Suprapubic skin (tissue), 4 donors: ENCODE results near the gene ZMYM3. TPM values are rescaled to one million over a fixed set of nuclear protein-coding genes. Genes with fewer than 3 reads are reported as not detected.

Experiments
- DNase-seq, 2 donors: peaks; one replicate each; pipeline ENCODE4 v3.0.0-alpha.2; 2019; ENCODE audit warnings: low spot score in 2 of 2
- H3K27ac ChIP-seq: fragments of 200-600 bp; sonication (generic); one replicate; pipeline ENCODE4 v1.5.1; 2019
- H3K27me3 ChIP-seq: fragments of 200-600 bp; sonication (generic); one replicate; pipeline ENCODE4 v1.5.1; 2019
- H3K36me3 ChIP-seq: fragments of 200-600 bp; sonication (generic); one replicate; pipeline ENCODE4 v1.5.1; 2019
- H3K4me1 ChIP-seq: fragments of 200-600 bp; sonication (generic); one replicate; pipeline ENCODE4 v1.5.1; 2019
- H3K4me3 ChIP-seq: fragments of 200-600 bp; sonication (generic); one replicate; pipeline ENCODE4 v1.5.1; 2019; ENCODE audit warnings: mild to moderate bottlenecking
- H3K9me3 ChIP-seq: fragments of 200-600 bp; sonication (generic); one replicate; pipeline ENCODE4 v1.5.1; 2019
- CTCF ChIP-seq, 2 donors: fragments of 200-600 bp in 1 of 2; fragments of 450-650 bp in 1 of 2; sonication (generic) in 1 of 2; IDR thresholded peaks; one replicate each; pipeline ENCODE4 v1.5.1; 2016 to 2019; ENCODE audit warnings: antibody characterized with exemption in 2 of 2, mild to moderate bottlenecking in 1 of 2, moderate library complexity in 1 of 2
- EP300 ChIP-seq: sonication (generic); formaldehyde crosslinking; IDR thresholded peaks from one replicate; pipeline ENCODE4 v1.6.1; 2017; ENCODE audit warnings: antibody characterized with exemption
- POLR2A ChIP-seq, 2 donors: fragments of 450-650 bp; IDR thresholded peaks; one replicate each; pipeline ENCODE4 v1.6.1; 2017; ENCODE audit warnings: antibody characterized with exemption in 2 of 2, mild to moderate bottlenecking in 2 of 2, moderate library complexity in 2 of 2
- POLR2AphosphoS5 ChIP-seq, 3 donors: sonication (generic); formaldehyde crosslinking; IDR thresholded peaks; one replicate each; pipeline ENCODE4 v1.6.1; 2017; ENCODE audit warnings: antibody characterized with exemption in 3 of 3
- WGBS: methylation state at CpG from one replicate; pipeline ENCODE4 v1.1.5; 2018; 5-methylcytosine and 5-hydroxymethylcytosine counted together
- total RNA-seq, 4 donors: library from RNA; depleted of rRNA; stranded (reverse); fragments of >200 nt; gene quantifications; one replicate each; pipeline ENCODE4 v1.1.0, GENCODE V29; 2016

The ZMYM3 gene
- total RNA-seq, 4 donors from 2014 or later = 10.0 to 42.6 (median 18.5) TPM

- Histone ChIP-seq H3K27ac (no peak overlapping the region), H3K4me1 (no peaks in the 10 kb centered on the region), H3K27me3 (no peaks in the 10 kb centered on the region), H3K9me3 (no peaks in the 10 kb centered on the region), H3K36me3 (peaks cover 71% of the 10 kb centered on the region), H3K4me3 (no peak overlapping the region)
- WGBS = 65% methylated on average over 3 of the region's 3 CpGs
- DNase-seq = no peak
- no peak for TF ChIP-seq POLR2A (IDR thresholded peaks at IDR 0.05)
- TF ChIP-seq EP300 = no peak
- no peak for TF ChIP-seq CTCF (IDR thresholded peaks at IDR 0.05)
Observed at GRCh38 chrX:71298119-71298518, 44.2 kb upstream of the ZMYM3 start.

GRCh38 chrX:71296806-71297205, 42.9 kb upstream of the ZMYM3 start:
- Histone ChIP-seq H3K4me3 (no peak overlapping the region), H3K27ac (no peak overlapping the region), H3K27me3 (no peaks in the 10 kb centered on the region), H3K9me3 (no peaks in the 10 kb centered on the region), H3K4me1 (no peaks in the 10 kb centered on the region), H3K36me3 (peaks cover 84% of the 10 kb centered on the region)
- TF ChIP-seq POLR2AphosphoS5 (IDR thresholded peaks at IDR 0.05) = no peak
- no peak for TF ChIP-seq CTCF (IDR thresholded peaks at IDR 0.05)
- TF ChIP-seq EP300 = no peak
- TF ChIP-seq POLR2A (IDR thresholded peaks at IDR 0.05) = no peak
- 89% methylated on average over 6 of the region's 6 CpGs for WGBS
- no peak for DNase-seq

- Histone ChIP-seq H3K36me3 (peaks cover 71% of the 10 kb centered on the region), H3K9me3 (no peaks in the 10 kb centered on the region), H3K4me1 (peaks cover 3% of the 10 kb centered on the region), H3K4me3 (no peak overlapping the region), H3K27me3 (no peaks in the 10 kb centered on the region), H3K27ac (no peak overlapping the region)
- no peak for DNase-seq
- WGBS = 84% methylated on average over 7 of the region's 7 CpGs
- TF ChIP-seq CTCF (IDR thresholded peaks at IDR 0.05) (no peak), POLR2A (IDR thresholded peaks at IDR 0.05) (no peak), POLR2AphosphoS5 (IDR thresholded peaks at IDR 0.05) (no peak), EP300 (no peak)
Observed at GRCh38 chrX:71292669-71293365, 38.9 kb upstream of the ZMYM3 start.

GRCh38 chrX:71291381-71291780, 37.4 kb upstream of the ZMYM3 start:
- no peak overlapping the region for H3K4me3 ChIP-seq
- H3K36me3 ChIP-seq = peaks cover 57% of the 10 kb centered on the region
- no peak overlapping the region for H3K27ac ChIP-seq
- H3K9me3 ChIP-seq = no peaks in the 10 kb centered on the region
- no peak for TF ChIP-seq CTCF (IDR thresholded peaks at IDR 0.05)
- WGBS = 71% methylated on average over 6 of the region's 6 CpGs
- DNase-seq = no peak
- peaks cover 8% of the 10 kb centered on the region for H3K4me1 ChIP-seq
- H3K27me3 ChIP-seq = no peaks in the 10 kb centered on the region

GRCh38 chrX:71285929-71286328, 32.0 kb upstream of the ZMYM3 start:
- no peak for TF ChIP-seq POLR2A (IDR thresholded peaks at IDR 0.05)
- no peak for TF ChIP-seq EP300
- no peak for TF ChIP-seq POLR2AphosphoS5 (IDR thresholded peaks at IDR 0.05)
- no peak for TF ChIP-seq CTCF (IDR thresholded peaks at IDR 0.05)
- Histone ChIP-seq H3K27ac (no peak overlapping the region), H3K4me1 (peaks cover 17% of the 10 kb centered on the region), H3K36me3 (peaks cover 5% of the 10 kb centered on the region), H3K4me3 (peak overlapping the region; percentile 62), H3K9me3 (no peaks in the 10 kb centered on the region), H3K27me3 (no peaks in the 10 kb centered on the region)
- no peak for DNase-seq
